ENCODE results near the gene GREB1L. TPM values are rescaled to one million over a fixed set of nuclear protein-coding genes. Genes with fewer than 3 reads are reported as not detected.

The GREB1L gene
- total and polyA plus RNA-seq, 2 donors (not counting 3 experiments of a cell fraction or from before 2014, with no cell fraction given), result 0.22 to 0.41 TPM

GRCh38 chr18:21260621-21261020 is 18.6 kb downstream of the GREB1L start:
- no peak for DNase-seq (ENCODE audit: low read depth, low spot score)
- Histone ChIP-seq H3K9ac (replicated peaks; ENCODE audit: extremely low read depth, insufficient read depth, low read length) (no peak overlapping the region), H2AFZ (ENCODE audit: low read depth, low read length) (no peak overlapping the region), H3K4me1 (ENCODE audit: control insufficient read depth, extremely low read depth, insufficient read depth, low read length) (peaks cover 3% of the 10 kb centered on the region), H3K36me3 (ENCODE audit: control insufficient read depth in 2 of 2, extremely low read depth in 1 of 2, insufficient read depth in 2 of 2, low read length in 2 of 2) (no peaks in the 10 kb centered on the region), H3K79me2 (ENCODE audit: control insufficient read depth, insufficient read depth, low read length) (no peaks in the 10 kb centered on the region), H3K4me3 (replicated peaks in 1 of 3; ENCODE audit: insufficient read depth in 1 of 3, low read depth in 1 of 3, low read length in 3 of 3) (no peak overlapping the region), H3K4me2 (ENCODE audit: insufficient read depth, low read length) (no peak overlapping the region), H3K9me3 (replicated peaks; ENCODE audit: control insufficient read depth, insufficient read depth, low read length) (no peaks in the 10 kb centered on the region), H3K27ac (ENCODE audit: insufficient read depth, low read depth, low read length) (no peak overlapping the region), H3K9me1 (replicated peaks; ENCODE audit: control insufficient read depth, extremely low read depth, insufficient read depth, low read length) (no peaks in the 10 kb centered on the region), H3K27me3 (ENCODE audit: control insufficient read depth in 2 of 2, insufficient read depth in 2 of 2, low read length in 2 of 2) (peaks cover 0 to 26% of the 10 kb centered on the region in 2 experiments), H4K20me1 (replicated peaks; ENCODE audit: control insufficient read depth, extremely low read depth, insufficient read depth, low read length) (no peaks in the 10 kb centered on the region)
- TF ChIP-seq EZH2 (IDR thresholded peaks at IDR 0.05; ENCODE audit: borderline replicate concordance, low read depth, low read length, severe bottlenecking), result no peak
- TF ChIP-seq, protein P1, sequence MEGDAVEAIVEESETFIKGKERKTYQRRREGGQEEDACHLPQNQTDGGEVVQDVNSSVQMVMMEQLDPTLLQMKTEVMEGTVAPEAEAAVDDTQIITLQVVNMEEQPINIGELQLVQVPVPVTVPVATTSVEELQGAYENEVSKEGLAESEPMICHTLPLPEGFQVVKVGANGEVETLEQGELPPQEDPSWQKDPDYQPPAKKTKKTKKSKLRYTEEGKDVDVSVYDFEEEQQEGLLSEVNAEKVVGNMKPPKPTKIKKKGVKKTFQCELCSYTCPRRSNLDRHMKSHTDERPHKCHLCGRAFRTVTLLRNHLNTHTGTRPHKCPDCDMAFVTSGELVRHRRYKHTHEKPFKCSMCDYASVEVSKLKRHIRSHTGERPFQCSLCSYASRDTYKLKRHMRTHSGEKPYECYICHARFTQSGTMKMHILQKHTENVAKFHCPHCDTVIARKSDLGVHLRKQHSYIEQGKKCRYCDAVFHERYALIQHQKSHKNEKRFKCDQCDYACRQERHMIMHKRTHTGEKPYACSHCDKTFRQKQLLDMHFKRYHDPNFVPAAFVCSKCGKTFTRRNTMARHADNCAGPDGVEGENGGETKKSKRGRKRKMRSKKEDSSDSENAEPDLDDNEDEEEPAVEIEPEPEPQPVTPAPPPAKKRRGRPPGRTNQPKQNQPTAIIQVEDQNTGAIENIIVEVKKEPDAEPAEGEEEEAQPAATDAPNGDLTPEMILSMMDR (IDR thresholded peaks at IDR 0.05; ENCODE audit: extremely low read depth in 1 of 2, insufficient read depth in 1 of 2, low read depth in 1 of 2, low read length in 2 of 2), result no peak
- TF ChIP-seq, protein P2, sequence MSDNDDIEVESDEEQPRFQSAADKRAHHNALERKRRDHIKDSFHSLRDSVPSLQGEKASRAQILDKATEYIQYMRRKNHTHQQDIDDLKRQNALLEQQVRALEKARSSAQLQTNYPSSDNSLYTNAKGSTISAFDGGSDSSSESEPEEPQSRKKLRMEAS (IDR thresholded peaks at IDR 0.05; ENCODE audit: insufficient read depth, insufficient read length), result no peak
- no peak for TF ChIP-seq MYC (IDR thresholded peaks at IDR 0.05; ENCODE audit: low read depth, low read length)
- TF ChIP-seq JUN (IDR thresholded peaks at IDR 0.05; ENCODE audit: borderline replicate concordance, insufficient read depth, insufficient read length, low read depth), result no peak
- no peak for TF ChIP-seq POLR2A (IDR thresholded peaks at IDR 0.05; ENCODE audit: low read depth, low read length)
- TF ChIP-seq POLR2AphosphoS5 (IDR thresholded peaks at IDR 0.05; ENCODE audit: insufficient read depth, low read depth, low read length), result no peak
- no peak for TF ChIP-seq GATA2 (IDR thresholded peaks at IDR 0.05; ENCODE audit: insufficient read depth, insufficient read length, low read depth, low read length)
- no peak for TF ChIP-seq FOS (IDR thresholded peaks at IDR 0.05; ENCODE audit: borderline replicate concordance, insufficient read depth, low read length)
- no TSS peak for BruUV-seq (replicated peaks)
- ChIA-PET POLR2A (no interaction called here), CTCF (interaction anchor here (1.0 to 1.4 kb wide), 4 partner anchors 11 to 238 kb away, joined by 3 to 4 read pairs (median 3); no protein-coding TSS in a partner anchor)
- intact Hi-C loops (cut with micrococcal nuclease), result no loop called here
- dilution Hi-C loops (cut with MboI; ENCODE audit: extremely low pct_ligation_motif_present, low sequenced_read_pairs), result no loop called here
- FAIRE-seq, result no peak
